Ureter (tissue), 1 donor: ENCODE measurements around the gene SCUBE3. TPM values are rescaled to one million over a fixed set of nuclear protein-coding genes. Genes with fewer than 3 reads are reported as not detected.
A peak's percentile ranks its signal among the peaks of the same experiment; 100 is the strongest.

Source experiments
- DNase-seq: peaks from one replicate; pipeline ENCODE4 v3.0.0-alpha.2; 2020; ENCODE audit warnings: low spot score
- total RNA-seq: library from RNA; stranded (reverse); gene quantifications from one replicate; pipeline ENCODE4 v1.2.4, GENCODE V29; 2023
- donor health status: DM: yes; HTN: yes; CAD: no.

The SCUBE3 gene
- total RNA-seq, 1 donor from 2014 or later: 10.0 TPM

DNA sequence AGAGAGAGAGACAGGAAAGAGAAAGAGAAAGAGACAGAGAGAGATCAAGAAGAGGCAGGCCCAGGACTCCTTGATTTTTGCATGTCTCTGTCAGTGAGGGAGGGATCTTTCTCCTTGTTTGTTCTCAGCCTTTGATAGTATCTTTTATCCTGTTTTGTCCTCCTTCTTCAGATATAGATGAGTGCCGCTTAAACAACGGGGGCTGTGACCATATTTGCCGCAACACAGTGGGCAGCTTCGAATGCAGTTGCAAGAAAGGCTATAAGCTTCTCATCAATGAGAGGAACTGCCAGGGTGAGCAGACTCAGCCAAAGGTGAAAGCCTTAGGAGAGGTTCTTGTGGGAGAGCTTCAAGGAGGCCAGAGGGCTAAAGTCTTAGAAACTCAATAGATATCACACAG lies 25.8 kb downstream of the SCUBE3 start:
- no peak for DNase-seq

DNA sequence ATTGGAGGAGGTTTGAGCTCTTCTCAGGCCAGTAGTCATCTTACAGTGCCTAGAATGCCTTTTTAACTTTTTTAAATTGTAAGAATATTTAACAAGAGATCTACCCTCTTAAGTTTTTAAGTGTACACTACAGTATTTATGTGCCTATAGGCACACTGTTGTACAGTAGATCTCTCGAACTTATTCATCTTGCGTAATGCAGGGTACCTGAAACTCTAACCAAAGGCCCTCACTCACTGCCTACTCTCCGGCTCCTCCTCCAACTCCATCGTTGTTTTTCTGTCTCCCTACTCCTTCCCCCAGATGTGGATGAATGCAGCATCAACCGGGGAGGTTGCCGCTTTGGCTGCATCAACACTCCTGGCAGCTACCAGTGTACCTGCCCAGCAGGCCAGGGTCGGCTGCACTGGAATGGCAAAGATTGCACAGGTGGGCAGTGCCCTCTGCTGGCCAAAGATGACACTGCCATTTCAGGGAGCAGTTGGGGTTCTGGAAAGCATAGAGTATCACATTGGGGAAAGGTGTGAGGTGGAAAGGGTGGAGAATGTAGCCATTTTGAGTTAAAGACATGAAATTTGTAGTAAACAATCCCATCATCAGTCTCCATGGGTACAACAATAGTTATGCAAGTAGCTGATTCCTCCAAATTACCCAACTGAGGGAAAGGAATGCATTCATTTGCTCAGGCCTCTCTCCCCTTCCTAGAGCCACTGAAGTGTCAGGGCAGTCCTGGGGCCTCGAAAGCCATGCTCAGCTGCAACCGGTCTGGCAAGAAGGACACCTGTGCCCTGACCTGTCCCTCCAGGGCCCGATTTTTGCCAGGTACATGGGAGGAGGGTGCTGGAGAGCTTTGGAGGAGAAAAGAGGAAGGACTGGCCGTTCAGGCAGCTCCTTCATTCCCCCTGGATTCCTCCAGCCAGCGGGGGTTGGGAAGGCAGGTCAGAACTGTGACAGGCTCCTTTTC lies 27.4 kb downstream of the SCUBE3 start:
- peak; percentile 82 for DNase-seq

DNA sequence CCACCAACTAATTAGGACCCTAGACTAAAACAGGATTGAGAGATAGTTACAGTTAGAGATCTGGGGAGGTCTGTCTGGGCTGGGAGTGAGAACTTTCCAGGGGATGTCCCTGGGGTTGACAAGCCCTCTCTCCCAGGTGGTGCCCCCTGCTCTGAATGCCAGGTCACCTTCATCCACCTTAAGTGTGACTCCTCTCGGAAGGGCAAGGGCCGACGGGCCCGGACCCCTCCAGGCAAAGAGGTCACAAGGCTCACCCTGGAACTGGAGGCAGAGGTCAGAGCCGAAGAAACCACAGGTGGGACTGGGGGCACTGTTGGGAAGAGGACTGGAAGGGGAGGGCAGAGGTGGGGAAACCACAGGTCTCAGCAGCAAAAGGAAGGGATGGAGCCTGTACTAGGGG lies 28.7 kb downstream of the SCUBE3 start:
- DNase-seq: no peak

DNA sequence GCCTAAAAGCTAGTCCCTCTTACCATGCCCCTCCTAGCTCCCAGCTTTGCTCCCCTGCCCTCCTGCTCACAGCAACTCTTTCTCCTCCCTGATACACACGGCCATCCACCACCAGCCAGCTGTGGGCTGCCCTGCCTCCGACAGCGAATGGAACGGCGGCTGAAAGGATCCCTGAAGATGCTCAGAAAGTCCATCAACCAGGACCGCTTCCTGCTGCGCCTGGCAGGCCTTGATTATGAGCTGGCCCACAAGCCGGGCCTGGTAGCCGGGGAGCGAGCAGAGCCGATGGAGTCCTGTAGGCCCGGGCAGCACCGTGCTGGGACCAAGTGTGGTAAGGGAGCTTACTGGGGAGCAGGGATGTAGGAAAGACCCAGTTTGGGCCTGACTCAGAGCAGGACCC lies 29.1 kb downstream of the SCUBE3 start:
- no peak for DNase-seq

DNA sequence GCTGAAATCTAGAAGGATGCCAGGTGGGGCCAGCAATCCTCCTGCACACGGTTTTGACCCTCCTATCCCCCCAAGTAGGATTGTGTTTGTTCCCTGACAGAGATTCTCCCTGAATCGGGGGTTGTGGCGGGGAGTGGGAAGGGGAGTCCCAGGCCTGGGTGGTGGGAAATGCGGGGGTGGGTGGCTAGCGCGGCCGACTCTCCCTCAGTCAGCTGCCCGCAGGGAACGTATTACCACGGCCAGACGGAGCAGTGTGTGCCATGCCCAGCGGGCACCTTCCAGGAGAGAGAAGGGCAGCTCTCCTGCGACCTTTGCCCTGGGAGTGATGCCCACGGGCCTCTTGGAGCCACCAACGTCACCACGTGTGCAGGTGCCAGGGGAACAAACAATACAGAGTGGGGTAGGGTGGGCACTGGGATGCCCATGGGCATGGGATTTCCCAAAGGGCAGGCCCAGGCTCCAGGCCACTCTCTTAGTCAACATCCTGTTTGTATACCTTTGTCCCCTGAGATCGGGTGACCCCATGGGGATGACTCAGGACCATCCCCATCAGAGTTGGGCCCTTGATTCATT lies 29.7 kb downstream of the SCUBE3 start:
- no peak for DNase-seq

DNA sequence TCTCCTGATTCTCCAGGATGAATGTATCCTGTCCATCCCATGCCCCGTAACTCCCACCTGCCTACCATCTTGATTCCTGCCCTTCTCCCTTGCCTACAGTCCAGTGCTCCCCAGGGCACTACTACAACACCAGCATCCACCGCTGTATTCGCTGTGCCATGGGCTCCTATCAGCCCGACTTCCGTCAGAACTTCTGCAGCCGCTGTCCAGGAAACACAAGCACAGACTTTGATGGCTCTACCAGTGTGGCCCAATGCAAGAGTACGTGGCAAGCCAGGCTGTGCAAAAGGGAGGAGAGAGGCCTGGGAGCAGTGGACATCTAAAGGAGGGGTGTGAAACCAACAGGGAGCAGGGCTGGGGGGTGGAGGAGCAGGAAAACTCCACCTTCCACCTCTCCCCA lies 30.8 kb downstream of the SCUBE3 start:
- DNase-seq: no peak

DNA sequence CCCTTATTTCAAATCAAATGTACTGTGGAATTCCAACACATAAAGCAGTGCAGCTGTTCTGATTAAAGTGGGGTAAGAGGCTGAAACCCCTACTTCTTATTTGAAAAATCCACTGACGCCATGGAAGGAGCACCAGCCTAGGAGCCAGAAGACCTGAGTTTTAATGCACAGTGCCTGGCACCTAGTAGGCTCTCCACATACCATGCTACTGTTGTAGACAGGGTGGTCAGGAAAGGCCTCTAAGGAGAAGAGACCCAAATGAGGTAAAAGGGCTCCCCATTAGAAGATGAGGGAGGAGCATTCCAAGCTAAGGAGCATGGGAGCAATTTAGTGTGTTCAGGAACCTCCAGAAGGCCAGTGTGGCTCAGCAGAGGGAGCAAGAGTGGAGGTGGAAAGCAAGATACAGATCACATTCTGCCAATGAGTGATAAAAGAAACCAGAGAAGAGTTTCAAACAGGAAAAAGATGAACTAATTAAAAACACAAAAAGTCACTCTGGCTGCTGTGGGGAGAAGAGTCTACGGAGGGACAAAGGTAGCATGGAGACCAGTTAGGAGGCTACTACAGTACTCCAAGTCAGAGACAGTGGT lies 34.0 kb downstream of the SCUBE3 start:
- no peak for DNase-seq

DNA sequence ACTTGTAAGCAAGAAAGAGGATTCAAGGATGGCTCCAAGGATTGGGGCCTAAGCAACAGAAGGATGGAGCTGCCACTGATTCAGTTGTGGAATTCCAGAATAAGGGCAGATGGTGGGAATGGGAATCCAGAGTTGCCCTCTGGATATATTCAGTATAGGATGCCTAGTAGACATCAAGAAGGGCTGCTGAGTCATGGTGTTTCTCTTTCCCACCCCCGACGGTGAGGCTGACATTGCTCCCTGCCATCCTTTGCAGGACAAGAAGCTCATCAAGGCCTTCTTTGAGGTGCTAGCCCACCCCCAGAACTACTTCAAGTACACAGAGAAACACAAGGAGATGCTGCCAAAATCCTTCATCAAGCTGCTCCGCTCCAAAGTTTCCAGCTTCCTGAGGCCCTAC lies 34.5 kb downstream of the SCUBE3 start:
- no peak for DNase-seq

DNA sequence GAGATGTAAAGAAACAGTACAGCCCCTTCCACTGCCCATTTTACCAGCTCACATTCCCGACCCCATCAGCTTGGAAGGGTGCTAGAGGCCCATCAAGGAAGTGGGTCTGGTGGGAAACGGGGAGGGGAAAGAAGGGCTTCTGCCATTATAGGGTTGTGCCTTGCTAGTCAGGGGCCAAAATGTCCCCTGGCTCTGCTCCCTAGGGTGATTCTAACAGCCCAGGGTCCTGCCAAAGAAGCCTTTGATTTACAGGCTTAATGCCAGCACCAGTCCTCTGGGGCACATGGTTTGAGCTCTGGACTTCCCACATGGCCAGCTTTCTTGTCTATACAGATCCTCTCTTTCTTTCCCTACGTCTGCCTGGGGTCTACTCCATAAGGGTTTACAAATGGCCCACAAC lies 35.2 kb downstream of the SCUBE3 start:
- no peak for DNase-seq

DNA sequence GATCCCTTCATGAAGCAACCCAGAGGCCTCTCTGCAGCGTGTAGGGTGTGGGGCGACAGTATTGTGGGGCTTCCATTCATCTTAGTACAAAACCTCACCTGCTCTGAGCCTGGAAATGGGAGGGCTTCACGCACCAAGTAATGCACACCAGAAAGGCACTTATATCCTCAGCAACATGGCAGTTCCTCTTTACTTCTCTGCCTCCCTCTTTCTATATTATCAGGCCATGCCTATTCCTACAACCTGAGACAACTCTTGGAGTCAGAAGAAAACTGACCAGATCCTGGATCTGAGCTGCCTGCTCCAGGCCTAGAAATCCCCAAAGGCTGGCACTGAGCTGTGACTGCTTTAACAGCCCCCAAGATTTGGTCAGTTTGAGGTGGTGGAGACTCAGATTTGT lies 38.2 kb downstream of the SCUBE3 start:
- no peak for DNase-seq

DNA sequence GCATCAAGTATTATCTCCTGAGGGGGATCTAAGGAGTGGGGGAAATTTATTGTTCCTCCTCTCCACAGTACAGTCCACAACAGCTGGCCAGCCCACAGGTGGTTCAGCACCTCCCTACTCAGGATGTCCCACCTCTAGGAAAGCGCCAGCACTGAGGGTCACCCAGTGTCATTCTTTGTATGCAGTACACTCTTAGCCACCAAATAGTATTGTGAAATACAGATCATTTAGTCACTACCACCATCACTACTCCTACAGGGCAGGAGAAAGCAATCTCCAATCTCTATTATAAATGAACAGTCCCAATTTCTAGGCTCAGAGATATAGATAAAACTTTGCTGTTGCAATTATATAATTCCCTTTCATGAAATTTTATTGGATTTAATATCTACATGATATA lies 39.5 kb downstream of the SCUBE3 start:
- no peak for DNase-seq

DNA sequence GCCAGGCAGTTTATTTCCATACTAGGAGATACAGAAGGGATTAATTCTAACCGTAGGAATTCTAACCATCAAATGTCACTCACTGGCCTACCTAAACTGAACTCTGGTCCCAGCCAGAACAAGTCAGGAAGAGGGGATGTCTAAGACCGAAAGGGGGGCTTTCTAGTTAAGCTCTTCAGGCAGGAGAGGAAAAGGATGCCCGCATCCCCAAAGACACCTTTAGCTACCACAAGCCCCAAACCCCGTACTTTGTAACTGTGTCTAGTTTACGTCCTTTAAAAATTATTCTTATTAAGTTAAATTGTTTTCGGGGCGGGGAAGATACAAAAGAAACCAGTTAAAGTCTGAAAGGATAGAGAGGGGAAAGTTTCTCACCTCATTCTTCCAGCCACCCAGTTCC lies 44.6 kb downstream of the SCUBE3 start:
- no peak for DNase-seq

DNA sequence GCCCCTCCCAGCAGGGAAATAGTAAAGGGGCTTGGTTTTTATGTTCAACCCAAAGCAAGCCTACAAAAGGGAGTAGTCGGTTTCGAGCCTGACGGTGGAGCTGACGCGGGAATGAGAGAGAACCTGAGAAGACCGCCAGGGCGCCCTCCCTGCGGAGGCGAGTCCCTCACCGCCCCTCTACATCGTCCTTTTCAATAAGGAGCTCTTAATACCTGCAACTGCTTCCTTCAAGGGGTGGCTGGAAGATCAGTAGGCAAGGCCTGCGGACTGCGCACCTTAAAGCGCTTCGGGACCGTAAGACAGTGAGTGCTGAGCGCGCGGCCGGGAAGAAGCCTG lies 45.1 kb downstream of the SCUBE3 start:
- no peak for DNase-seq

DNA sequence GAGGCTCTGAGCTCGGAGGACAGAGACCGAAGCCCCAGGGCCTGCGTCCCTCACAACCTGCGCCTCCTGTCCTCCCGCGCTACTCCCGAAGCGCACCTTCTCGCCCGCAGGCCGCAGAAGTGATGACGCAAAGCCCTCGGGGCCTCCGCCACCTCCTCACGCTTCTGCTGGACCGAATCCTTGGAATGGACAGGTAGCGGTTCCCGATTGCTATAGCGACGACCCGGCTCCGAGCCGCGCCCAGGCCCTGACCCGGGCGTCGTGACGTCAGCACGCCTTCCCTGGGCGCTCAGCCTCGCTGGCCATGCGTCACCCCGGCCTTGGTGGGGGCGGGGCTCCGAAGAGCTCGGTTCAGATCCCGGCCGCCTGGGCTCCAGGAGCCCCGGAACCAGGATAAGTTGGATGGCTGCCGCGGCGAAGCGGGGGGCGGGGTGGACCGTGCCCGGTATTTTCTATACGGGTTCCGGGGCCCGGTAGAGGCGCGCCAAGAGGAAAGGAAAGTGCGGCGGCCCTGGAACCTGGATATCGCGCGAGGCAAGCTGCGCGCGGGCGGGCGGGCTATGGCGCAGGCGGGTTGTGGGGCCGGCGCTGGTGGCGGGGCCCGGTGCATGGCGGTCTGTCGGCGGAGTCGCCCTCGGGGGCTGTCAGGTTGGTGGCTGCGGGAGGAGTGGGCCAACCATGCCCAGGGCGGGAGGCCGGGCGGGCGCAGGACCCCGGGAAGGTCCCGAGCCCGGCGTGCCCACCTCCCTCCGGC lies 45.6 kb downstream of the SCUBE3 start, which contains the start of gene ZNF76:
TSS of gene ZNF76 (plus strand) at position 542 of the 754 bp plus-strand sequence. CDS start 21,417 bp downstream, outside the sequence.
- DNase-seq: peak; percentile 98

DNA sequence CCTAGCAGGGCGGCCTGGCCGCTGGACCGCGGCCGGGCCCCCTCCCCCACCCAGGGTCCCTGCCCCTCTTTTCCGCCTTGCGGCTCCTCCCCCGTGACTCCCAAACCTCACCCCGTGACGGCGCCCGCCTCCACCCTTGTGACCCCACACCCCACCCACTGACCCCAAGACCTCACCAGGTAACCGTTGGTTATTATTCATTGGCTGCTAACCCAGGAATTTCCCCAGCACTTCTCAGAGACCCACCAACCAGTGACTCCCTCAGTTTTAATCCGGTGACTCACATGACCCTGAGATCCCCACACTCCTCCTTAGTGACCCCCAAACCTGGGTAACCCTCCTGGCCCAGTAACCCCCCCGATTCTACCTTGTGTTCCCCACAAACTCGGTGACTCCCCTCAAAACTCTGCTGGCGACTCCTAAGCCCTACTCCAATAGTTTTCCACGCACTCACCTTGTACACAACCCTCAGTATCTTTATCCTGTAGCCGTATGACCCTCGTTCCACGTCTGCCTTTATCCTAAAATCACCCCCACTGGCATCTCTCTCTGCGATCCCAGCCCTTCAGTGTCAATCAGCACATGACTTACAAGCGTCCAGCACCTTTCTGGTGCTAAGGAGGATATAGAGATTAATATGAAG lies 46.3 kb downstream of the SCUBE3 start:
- DNase-seq: peak; percentile 81

DNA sequence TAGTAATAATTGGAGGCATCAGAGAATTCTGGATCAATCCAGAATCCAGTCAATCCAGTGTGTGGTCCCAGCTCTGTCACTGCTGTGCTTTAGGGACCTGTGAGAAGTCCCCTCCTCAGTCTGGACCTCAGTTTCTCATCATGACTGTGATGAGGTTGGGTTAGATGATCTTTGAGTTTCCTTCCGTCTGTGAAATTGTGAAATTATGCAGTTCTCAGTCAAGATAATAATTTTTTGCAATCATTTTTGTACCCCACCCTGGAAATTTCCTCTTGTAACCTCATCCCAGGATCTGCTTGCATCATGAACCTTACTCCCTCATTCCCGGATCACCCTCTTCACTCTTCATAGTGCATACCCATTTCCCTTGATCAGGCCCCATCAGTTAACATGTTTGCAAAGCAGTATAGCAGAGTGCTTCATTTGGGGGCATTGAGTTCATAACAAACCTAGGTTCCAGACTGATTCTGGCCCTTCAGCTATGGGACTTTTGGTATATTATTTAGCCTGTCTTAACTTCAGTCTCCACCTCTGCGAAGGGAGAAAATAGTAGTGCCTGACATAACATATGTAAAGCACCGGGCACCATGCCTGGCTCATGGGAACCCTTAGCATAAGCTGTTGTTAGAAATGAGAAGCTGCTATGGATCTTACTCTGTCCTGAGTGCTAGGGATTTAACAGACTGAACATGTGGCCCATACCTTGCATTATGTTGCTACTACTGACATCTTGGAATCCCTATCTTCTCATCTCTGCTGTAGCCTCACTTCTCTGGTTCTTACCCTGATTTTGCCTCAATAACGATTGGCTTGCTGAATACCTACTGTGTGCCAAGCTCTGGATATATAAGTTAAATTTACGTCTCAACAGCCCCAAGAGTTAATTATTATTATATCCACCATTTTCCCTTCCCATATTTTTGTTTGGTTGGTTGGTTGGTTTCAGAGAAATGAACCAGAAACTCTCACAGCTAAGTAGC lies 47.1 kb downstream of the SCUBE3 start:
- DNase-seq: no peak

DNA sequence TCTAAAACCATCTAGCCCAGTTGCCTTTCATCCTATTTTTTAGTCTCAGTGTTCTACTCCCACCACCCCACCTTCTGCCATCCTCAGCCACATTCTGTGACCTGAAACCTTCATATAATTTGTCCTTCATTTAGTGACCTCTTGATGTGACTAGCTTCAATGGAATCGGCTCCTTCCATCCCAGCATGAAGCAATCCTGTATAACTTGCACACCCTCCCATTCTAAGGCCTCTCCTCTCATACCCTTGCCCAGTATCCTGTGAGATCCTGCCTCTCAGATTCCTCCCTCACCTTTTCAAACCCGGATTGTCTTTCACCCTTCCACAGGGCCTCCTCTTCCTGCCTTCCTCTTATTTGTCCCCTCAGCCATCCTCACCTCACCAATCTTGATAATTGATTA lies 48.8 kb downstream of the SCUBE3 start:
- DNase-seq: no peak

DNA sequence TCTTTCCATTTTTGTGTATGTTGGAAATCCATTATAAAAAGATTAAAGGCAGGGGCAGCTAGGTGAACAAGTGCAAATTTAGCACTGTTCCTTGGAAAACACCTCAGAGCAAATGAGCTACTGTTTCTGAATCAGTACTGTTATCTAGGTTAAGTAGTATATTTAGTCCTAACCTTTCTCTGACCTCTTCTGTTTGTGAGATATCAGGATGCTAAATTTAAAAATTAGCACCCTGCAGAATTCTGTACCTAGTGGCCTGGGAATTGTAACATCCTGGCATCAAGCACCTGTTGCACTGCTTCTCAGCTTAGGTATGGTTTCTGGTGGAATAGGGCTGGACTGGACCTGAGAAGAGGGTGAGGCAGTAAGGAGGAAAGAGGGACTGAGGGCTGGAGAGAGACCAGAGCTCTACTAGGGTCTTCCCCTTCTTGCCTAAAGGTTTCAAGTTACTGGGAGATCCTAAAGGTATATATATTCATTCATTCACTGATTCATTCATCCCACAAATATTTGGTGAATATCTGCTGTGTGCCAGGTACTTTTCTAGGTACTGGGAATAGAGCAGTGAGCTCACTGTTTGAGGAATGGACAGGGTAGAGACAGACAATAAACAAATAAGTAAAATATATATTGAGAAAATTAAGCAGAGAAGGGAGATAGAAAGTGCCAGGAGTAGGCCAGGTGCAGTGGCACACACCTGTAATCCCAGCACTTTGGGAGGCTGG lies 51.0 kb downstream of the SCUBE3 start:
- DNase-seq: no peak

DNA sequence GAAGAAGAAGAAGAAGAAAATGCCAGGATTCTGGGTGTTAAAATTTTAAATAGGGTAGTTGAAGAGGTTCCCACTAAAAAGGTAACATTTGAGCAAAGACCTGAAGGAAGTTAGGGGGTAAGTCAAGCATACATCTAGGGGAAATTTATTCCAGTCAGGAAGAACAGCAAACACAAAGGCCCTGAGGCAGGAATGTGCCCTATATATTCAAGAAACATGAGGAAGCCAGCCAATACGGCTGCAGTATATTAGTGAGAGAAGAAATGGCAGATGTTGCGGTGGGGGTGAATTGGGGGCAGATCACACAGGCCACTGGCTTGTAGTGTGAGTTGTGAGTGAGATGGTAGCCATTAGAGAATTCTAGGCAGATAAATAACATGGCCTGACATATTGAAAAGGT lies 51.8 kb downstream of the SCUBE3 start:
- no peak for DNase-seq

DNA sequence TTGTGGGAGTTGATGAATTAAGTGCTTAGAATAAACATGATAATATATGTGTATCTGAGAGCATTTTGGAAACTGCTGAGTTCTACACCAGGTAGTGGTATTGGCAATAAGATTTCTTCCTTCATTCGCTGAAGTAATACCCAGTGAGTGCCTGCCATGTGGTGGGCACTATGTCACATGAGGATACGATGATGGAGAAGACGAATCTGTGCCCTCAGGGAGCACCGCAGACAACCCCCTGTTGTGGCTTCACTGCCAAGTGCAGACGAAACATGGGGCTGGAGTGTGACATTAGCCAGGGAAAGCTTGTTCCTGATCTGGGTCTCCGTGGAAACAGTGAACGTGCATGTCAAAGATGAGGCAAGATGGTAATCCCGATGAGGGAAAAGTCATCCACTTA lies 53.7 kb downstream of the SCUBE3 start:
- no peak for DNase-seq
